Activated CD4-positive, alpha-beta T cell treated with anti-CD3 and anti-CD28 coated beads, Interleukin-2, amount 50 U/mL, for 1 hour (primary cell): ENCODE results near the gene LMBRD1.
"Not testable (repeated sequence)": the region's sequence is repeated elsewhere in the genome, so short reads cannot be mapped to it uniquely, and the experiment has no call there.

Experiments
- DNase-seq: peaks from one replicate; pipeline ENCODE4 v3.0.0-alpha.2; 2020

Gene LMBRD1

DNA sequence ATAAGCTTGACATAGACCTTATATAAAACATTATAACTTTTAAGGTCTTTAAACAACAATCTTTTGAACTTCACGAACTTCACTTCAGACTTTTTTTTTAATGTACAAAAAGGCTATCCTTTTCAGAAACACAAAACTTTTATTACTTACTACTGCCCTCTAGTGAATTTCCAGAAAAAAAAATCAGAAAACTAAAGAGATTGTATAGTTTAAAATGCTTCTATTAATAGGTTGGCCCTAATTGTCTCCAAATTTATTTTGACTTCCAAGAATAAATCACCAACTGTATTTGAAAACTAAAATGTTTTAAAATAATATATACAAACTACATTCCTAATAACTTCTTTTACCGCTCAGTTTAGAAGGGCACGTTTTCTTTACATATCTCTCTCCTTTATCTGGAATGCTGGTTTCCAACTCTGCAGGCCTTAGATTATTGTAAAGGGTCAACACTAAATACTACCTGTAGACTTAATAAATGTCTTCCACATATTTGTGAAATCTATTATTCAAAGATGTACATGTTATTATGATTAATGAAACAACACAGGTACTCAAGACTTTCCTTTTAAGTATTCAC lies 66.8 kb downstream of the LMBRD1 start:
- DNase-seq, result no peak

- DNase-seq, result no peak
Observed at GRCh38 chr6:69722683-69723082, 74.1 kb downstream of the LMBRD1 start.

GRCh38 chr6:69719602-69720193 lies 77.1 kb downstream of the LMBRD1 start:
- no peak for DNase-seq

- no peak for DNase-seq
Observed at GRCh38 chr6:69706724-69707123, 90.1 kb downstream of the LMBRD1 start.

GRCh38 chr6:69705954-69706353 lies 90.9 kb downstream of the LMBRD1 start:
- no peak for DNase-seq

DNA sequence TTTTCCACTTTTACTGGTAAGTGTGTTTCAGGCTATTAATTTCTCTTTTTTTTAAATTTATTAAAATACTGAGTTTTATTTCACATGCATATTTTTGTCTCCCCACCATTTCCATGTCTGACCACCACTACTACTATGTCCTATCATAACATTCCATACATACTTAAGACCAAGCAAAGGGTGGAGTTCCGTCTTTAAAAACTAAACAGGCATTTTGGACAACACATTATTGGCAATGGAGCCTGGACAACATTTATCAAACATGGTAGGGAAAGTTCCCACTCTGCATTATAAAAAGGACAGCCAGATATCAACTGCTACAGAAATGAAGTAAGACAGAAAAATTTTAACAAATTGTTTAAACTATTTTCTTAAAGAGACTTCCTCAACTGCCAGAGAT lies 91.9 kb downstream of the LMBRD1 start:
- DNase-seq, result no peak

DNA sequence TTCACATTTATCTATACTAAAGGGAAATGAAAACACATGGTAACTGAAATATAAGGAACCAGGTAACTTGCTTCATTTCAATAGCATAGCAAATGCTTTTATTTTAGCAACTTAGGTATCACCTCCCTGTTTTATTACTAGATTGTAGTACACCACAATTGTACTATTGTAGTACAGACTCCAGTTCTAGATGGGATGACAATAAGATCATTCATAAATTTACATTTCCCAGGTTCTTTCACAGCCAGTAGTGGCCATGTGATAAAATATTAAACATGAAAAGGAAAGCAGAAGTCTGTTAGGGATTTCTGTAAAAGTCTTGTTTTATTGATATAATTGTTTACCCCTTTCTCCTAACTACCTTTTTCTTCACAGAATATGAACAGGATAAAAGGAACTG lies 97.2 kb downstream of the LMBRD1 start:
- no peak for DNase-seq

DNA sequence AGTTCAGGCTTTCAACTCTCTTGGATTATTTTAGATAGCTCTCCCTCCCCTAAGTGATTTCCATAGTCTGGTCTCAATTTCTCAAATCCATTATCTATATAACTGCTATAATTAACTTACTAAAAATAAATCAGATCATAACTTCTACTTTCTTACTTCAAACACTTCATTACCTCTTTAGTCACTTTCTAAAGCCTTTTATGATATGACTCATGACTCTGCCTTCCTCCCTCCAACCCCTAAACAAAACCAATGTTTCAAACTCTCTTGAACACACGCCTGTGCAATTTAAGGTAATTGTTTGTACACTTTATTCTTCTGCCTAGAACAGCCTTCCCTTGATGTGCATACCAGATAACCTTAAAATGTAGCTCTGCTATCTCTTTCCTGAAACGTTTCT lies 100.5 kb downstream of the LMBRD1 start:
- DNase-seq, result no peak

- no peak for DNase-seq
Observed at GRCh38 chr6:69693762-69694161, 103.0 kb downstream of the LMBRD1 start.

DNA sequence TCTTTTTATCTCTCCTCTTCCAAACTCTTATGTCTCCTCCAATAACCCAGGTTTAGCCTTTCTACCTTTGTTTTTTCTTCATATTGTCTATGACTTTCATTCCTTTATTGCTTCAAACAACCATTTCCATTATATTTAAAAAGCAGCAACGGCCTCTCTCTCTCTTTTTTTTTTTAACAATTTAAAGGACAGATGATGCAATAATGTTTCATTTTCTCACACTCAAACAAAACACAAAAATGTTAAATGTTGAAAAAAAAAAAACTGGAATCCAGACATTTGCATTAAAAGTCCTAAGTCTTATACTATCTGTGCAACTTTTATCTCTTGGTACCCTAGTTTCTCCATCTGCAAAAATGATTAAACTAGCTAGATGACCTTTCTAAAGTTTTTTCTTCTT lies 105.8 kb downstream of the LMBRD1 start:
- no peak for DNase-seq

- DNase-seq, result no peak
Observed at GRCh38 chr6:69680302-69680701, 116.5 kb downstream of the LMBRD1 start.

GRCh38 chr6:69673298-69673697 lies 123.5 kb downstream of the LMBRD1 start:
- DNase-seq, result no peak

DNA sequence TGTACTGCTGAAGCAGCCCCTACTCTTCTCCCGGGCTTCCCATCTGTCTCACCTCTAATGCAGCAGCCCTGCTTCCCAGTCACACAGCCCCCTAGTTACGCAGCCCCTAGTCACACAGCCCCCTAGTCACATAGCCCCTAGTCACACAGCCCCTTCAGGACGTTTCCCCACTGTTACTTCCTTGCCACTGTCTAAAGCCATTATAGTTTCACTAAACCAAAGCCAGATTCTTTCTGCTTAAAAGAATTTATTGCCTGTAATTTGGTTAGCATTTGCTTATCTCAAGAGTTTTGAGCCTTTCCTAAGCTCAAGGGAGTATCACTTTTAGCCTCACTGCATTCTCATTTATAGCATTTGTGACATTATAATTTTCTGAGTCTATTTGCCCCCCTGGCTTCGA lies 127.9 kb downstream of the LMBRD1 start:
- no peak for DNase-seq

GRCh38 chr6:69666779-69667178 lies 130.0 kb downstream of the LMBRD1 start:
- DNase-seq, result not testable (repeated sequence)

GRCh38 chr6:69665437-69665836 lies 131.4 kb downstream of the LMBRD1 start:
- no peak for DNase-seq

DNA sequence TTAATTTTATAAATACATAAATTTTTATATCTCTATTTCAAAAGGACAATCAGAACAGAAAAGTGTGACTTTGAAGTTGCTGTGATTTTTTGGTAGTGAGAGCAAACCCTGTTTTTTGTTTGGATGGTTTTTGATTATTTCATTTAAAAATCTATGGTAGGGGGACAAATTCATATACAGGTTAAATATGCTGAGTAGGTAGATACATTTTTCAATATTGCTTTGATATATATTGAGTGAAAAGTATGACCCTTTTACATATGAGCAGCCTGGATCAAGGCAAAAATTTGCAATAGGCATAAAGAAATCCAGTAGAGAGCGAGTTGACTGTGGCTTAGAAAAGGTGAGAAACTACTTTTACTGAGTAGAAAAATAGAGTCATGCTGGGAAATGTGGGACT lies 132.3 kb downstream of the LMBRD1 start:
- DNase-seq, result no peak

DNA sequence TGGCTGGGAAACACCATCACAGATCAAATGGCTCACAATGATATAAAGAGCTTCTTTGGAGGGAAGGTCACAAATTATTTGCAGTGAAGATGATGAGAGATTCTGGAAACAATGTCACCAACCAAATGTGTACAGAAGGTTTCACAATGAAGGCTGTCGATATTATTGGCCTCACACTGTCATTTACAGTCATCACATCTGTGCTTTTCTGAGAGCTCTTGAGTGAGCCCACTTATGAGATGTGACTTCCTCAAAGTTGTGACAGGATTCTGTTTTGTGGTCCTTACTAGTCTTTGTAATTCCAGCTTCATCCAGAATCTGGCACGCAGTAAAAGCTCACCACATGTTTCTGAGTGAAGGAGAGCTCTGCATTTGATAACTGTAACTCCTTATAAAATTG lies 133.6 kb downstream of the LMBRD1 start:
- DNase-seq, result no peak

DNA sequence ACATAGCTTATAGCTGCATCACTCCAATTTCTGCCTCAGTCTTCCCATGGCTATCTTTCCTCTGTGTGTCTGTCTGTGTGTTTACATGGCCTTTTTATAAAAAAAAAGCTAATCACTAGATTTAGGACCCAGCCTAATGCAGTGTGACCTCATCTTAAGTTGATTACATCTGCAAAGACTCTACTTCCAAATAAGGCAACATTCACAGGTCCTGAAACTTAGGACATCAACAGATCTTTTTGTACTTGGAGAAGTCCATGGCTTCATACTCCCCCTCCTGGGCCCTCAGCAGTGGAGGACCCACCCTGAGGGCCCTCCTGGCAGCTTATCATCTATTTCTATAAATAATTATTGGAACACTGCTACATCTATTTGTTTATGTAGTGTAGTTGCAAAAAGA lies 146.1 kb downstream of the LMBRD1 start:
- no peak for DNase-seq

DNA sequence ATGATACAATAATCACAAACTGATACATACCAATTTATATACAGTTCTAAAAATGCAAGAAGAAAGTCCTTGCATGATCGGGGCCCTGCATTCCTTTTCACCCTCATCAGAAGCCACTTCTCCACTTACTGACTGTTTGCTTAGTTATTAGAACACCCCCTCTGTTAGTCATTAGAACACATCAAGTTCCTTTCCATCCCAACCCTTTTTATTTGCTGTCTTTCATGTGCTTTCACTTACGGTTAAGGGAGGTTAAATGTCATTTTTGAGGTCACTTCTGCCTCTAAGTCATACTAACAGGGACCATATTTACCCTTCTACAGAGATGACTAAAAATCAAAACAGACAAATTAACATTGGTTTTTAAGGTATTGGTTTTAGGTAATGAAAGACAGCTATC lies 149.1 kb downstream of the LMBRD1 start:
- DNase-seq, result no peak

DNA sequence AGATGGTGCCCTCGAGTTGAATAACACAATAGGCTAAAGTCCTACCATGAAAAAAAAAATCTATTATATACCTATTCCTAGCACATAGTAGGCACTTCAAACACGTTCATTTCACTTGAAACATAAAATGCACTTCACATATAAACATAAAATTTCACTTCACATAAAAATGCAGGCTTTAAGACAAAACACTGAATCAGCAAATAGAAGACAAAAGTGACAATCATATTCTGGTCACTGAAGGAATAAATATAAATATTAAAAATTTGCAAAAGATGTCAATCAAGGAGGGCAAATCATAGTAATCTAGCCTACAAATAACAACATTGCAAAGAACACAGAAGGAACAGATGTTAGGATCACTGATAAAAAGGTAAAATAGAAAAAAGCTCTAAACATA lies 153.1 kb downstream of the LMBRD1 start:
- no peak for DNase-seq

GRCh38 chr6:69632932-69633331 lies 163.9 kb downstream of the LMBRD1 start:
- DNase-seq, result no peak

DNA sequence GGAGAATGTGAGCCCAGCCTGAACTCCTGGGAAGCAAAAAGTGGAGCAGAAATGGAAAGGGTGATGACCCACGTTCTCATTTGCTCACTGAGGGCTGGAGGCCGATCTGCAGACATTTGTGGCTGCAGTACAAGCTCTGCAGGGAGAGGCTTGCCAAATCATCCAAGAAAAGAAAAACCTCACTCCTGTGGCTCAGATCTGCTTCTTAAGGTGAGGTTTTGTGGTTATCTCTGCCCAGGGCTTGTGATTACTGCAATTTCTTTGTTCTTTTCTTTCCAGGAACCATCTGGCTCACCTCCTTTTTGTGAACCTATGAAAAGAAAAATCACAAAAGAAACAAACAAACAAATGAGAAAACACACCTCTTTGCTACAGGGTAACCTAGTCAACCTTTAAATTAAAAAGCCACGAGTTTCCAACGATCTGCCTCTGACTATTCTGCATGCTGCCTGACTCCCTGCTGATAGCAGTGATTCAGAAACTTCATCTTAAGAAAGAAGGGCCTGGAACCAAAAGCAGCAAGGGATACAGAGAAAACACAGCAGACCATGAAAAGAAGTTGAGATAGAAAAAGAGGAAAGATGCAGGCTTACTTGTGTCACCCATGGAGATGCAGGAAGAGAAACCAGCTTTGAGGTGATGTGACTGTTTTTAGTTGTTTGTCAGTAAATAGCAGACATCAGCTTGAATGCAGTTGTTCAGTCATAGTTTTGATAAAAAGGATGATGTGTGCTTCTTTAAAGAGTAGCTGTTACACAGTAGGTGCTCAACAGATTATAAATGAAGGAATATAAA lies 165.1 kb downstream of the LMBRD1 start:
- no peak for DNase-seq

GRCh38 chr6:69630767-69631166 lies 166.0 kb downstream of the LMBRD1 start:
- DNase-seq, result no peak

DNA sequence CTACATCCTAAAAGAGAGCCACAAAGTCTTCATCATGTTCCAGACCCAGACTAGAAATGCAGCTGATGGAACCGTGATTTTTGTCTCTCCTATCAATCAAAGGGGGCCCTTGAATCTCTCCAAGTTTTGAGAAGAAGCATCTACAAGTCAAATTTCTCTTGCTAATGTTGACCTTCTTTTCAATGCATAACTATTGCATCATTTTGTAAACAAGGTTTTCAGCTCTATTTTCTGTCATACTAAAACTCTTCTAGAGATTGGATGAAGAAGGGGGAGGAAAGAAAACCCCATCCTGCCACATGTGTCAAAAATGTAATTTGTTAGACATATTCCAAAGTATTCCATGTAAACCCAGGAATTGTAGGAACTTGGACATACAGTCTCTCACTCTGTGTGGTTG lies 169.2 kb downstream of the LMBRD1 start:
- no peak for DNase-seq

DNA sequence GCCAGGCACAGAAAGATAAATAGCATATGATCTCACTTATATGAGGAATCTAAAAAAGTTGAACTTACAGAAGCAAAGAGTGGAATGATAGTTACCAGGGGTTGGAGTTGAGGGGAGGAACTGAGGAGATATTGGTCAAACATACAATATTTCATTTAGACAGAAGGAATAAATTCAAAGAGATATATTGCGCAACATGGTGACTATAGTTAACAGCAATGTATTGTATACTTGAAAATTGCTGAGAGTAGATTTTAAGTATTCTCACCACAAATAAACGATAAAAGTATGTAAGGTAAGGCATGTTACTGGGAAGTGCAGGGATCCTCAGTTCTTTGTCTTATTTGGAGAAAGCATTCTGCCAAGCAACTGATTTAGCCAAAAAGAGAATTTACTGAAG lies 171.9 kb downstream of the LMBRD1 start:
- DNase-seq, result no peak
